Effector memory CD4-positive, alpha-beta T cell (primary cell): ENCODE data around the gene KCNT2.

ENCODE experiments used
- DNase-seq, 3 donors: peaks; one replicate each; pipeline ENCODE4 v3.0.0-alpha.2; 2020
- H3K27ac ChIP-seq: 2 replicates; pipeline ENCODE4 v1.7.0; 2013; ENCODE audit warnings: mild to moderate bottlenecking, low read length, moderate library complexity; ENCODE audit not compliant: insufficient read depth, poor library complexity, severe bottlenecking
- H3K27me3 ChIP-seq: replicated peaks from 2 replicates; pipeline ENCODE4 v1.7.0; 2013; ENCODE audit warnings: mild to moderate bottlenecking, low read length; ENCODE audit not compliant: insufficient read depth, control insufficient read depth, poor library complexity, severe bottlenecking
- H3K36me3 ChIP-seq: 2 replicates; pipeline ENCODE4 v1.7.0; 2013; ENCODE audit warnings: mild to moderate bottlenecking, low read length, moderate library complexity; ENCODE audit not compliant: control insufficient read depth, insufficient read depth
- H3K4me1 ChIP-seq: 2 replicates; pipeline ENCODE4 v1.7.0; 2013; ENCODE audit warnings: low read length, mild to moderate bottlenecking; ENCODE audit not compliant: control insufficient read depth, insufficient read depth, poor library complexity, severe bottlenecking
- H3K4me3 ChIP-seq: 2 replicates; pipeline ENCODE4 v1.7.0; 2013; ENCODE audit warnings: low read length, low read depth, mild to moderate bottlenecking; ENCODE audit not compliant: insufficient read depth, poor library complexity, severe bottlenecking
- H3K9me3 ChIP-seq: 2 replicates; pipeline ENCODE4 v1.7.0; 2013; ENCODE audit warnings: mild to moderate bottlenecking, low read length, moderate library complexity; ENCODE audit not compliant: control insufficient read depth

The KCNT2 gene

GRCh38 chr1:196373798-196374197 lies 234.4 kb downstream of the KCNT2 start:
- DNase-seq = no peak
- no peaks in the 10 kb centered on the region for H3K9me3 ChIP-seq
- H3K36me3 ChIP-seq = no peaks in the 10 kb centered on the region
- H3K4me1 ChIP-seq = no peaks in the 10 kb centered on the region
- no peak overlapping the region for H3K4me3 ChIP-seq
- H3K27ac ChIP-seq = no peak overlapping the region
- no peaks in the 10 kb centered on the region for H3K27me3 ChIP-seq

- no peak for DNase-seq
- Histone ChIP-seq H3K27ac (no peak overlapping the region), H3K27me3 (no peaks in the 10 kb centered on the region)
Measured at GRCh38 chr1:196372896-196373536, 235.2 kb downstream of the KCNT2 start.

GRCh38 chr1:196367838-196368237 lies 240.4 kb downstream of the KCNT2 start:
- DNase-seq = no peak
- H3K36me3 ChIP-seq = no peaks in the 10 kb centered on the region
- no peaks in the 10 kb centered on the region for H3K9me3 ChIP-seq
- H3K4me1 ChIP-seq = no peaks in the 10 kb centered on the region
- H3K27ac ChIP-seq = no peak overlapping the region
- H3K4me3 ChIP-seq = no peak overlapping the region
- H3K27me3 ChIP-seq = no peaks in the 10 kb centered on the region

More at GRCh38 chr1:196372896-196373536, 235.2 kb downstream of the KCNT2 start:
- no peaks in the 10 kb centered on the region for H3K36me3 ChIP-seq
- H3K9me3 ChIP-seq = no peaks in the 10 kb centered on the region
- no peaks in the 10 kb centered on the region for H3K4me1 ChIP-seq
- H3K4me3 ChIP-seq = no peak overlapping the region

- Histone ChIP-seq H3K36me3 (no peaks in the 10 kb centered on the region), H3K4me1 (no peaks in the 10 kb centered on the region), H3K9me3 (no peaks in the 10 kb centered on the region), H3K4me3 (no peak overlapping the region), H3K27me3 (no peaks in the 10 kb centered on the region), H3K27ac (no peak overlapping the region)
- DNase-seq = no peak
Measured at GRCh38 chr1:196366817-196367495, 241.3 kb downstream of the KCNT2 start.

GRCh38 chr1:196361112-196361714 lies 247.0 kb downstream of the KCNT2 start:
- Histone ChIP-seq H3K27me3 (no peaks in the 10 kb centered on the region), H3K4me3 (no peak overlapping the region), H3K4me1 (no peaks in the 10 kb centered on the region), H3K9me3 (no peaks in the 10 kb centered on the region), H3K27ac (no peak overlapping the region), H3K36me3 (no peaks in the 10 kb centered on the region)
- DNase-seq = no peak

GRCh38 chr1:196357913-196358312 lies 250.3 kb downstream of the KCNT2 start:
- no peaks in the 10 kb centered on the region for H3K36me3 ChIP-seq
- DNase-seq = no peak
- no peaks in the 10 kb centered on the region for H3K4me1 ChIP-seq
- H3K4me3 ChIP-seq = no peak overlapping the region
- no peaks in the 10 kb centered on the region for H3K9me3 ChIP-seq
- no peaks in the 10 kb centered on the region for H3K27me3 ChIP-seq
- no peak overlapping the region for H3K27ac ChIP-seq

GRCh38 chr1:196355206-196355786 lies 252.9 kb downstream of the KCNT2 start:
- no peak overlapping the region for H3K27ac ChIP-seq
- no peak overlapping the region for H3K4me3 ChIP-seq
- no peaks in the 10 kb centered on the region for H3K4me1 ChIP-seq
- no peaks in the 10 kb centered on the region for H3K27me3 ChIP-seq
- H3K36me3 ChIP-seq = no peaks in the 10 kb centered on the region
- H3K9me3 ChIP-seq = no peaks in the 10 kb centered on the region
- DNase-seq = no peak

- no peak for DNase-seq
Measured at GRCh38 chr1:196344453-196344852, 263.8 kb downstream of the KCNT2 start.

GRCh38 chr1:196324345-196324744 lies 283.9 kb downstream of the KCNT2 start:
- Histone ChIP-seq H3K4me3 (no peak overlapping the region), H3K9me3 (no peaks in the 10 kb centered on the region), H3K4me1 (no peaks in the 10 kb centered on the region), H3K27me3 (no peaks in the 10 kb centered on the region), H3K27ac (no peak overlapping the region), H3K36me3 (no peaks in the 10 kb centered on the region)
- no peak for DNase-seq

More at GRCh38 chr1:196344453-196344852, 263.8 kb downstream of the KCNT2 start:
- Histone ChIP-seq H3K9me3 (no peaks in the 10 kb centered on the region), H3K4me3 (no peak overlapping the region), H3K4me1 (no peaks in the 10 kb centered on the region), H3K36me3 (no peaks in the 10 kb centered on the region), H3K27ac (no peak overlapping the region), H3K27me3 (no peaks in the 10 kb centered on the region)

- Histone ChIP-seq H3K9me3 (no peaks in the 10 kb centered on the region), H3K4me3 (no peak overlapping the region), H3K36me3 (no peaks in the 10 kb centered on the region), H3K27ac (no peak overlapping the region), H3K27me3 (no peaks in the 10 kb centered on the region), H3K4me1 (no peaks in the 10 kb centered on the region)
- no peak for DNase-seq
Measured at GRCh38 chr1:196323869-196324268, 284.4 kb downstream of the KCNT2 start.
